GM23338 (cell line): ENCODE measurements around the gene ADGRV1.

Experiments used
- CREB1 ChIP-seq: fragments of 250-450 bp; sonication (Bioruptor Pico); IDR thresholded peaks from 2 replicates; pipeline ENCODE4 v1.5.0; 2020; ENCODE audit warnings: low read depth, mild to moderate bottlenecking, moderate library complexity
- CTCF ChIP-seq, 2 experiments: fragments of 200-600 bp in 1 of 2; sonication (generic) in 1 of 2; conservative IDR thresholded peaks; 2 replicates each; pipeline versions ENCODE4 v1.5.1 to v1.6.1; 2016 to 2017; ENCODE audit warnings: antibody characterized with exemption in 2 of 2, low read depth in 2 of 2, mild to moderate bottlenecking in 2 of 2, moderate library complexity in 1 of 2
- ETS1 ChIP-seq: IDR thresholded peaks from 2 replicates; pipeline ENCODE4 v1.6.1; 2016; ENCODE audit warnings: antibody characterized with exemption
- EZH2 ChIP-seq: fragments of 200-600 bp; sonication (generic); IDR thresholded peaks from one replicate; pipeline ENCODE4 v1.8.0; 2017; ENCODE audit warnings: antibody characterized with exemption, mild to moderate bottlenecking, low read depth; ENCODE audit not compliant: unreplicated experiment
- EZH2phosphoT487 ChIP-seq: fragments of 200-600 bp; sonication (generic); IDR thresholded peaks from one replicate; pipeline ENCODE4 v1.8.1; 2018; ENCODE audit warnings: antibody characterized with exemption; ENCODE audit not compliant: unreplicated experiment
- JUNB ChIP-seq: IDR thresholded peaks from one replicate; pipeline ENCODE4 v1.6.1; 2016; ENCODE audit warnings: antibody characterized with exemption; ENCODE audit not compliant: unreplicated experiment
- NANOG ChIP-seq: IDR thresholded peaks from 2 replicates; pipeline ENCODE4 v1.6.1; 2016; ENCODE audit warnings: antibody characterized with exemption, borderline replicate concordance
- POLR2AphosphoS5 ChIP-seq: IDR thresholded peaks from 2 replicates; pipeline ENCODE4 v1.6.1; 2016; ENCODE audit warnings: antibody characterized with exemption, low read depth
- REST ChIP-seq: IDR thresholded peaks from one replicate; pipeline ENCODE4 v1.6.1; 2018; ENCODE audit warnings: antibody characterized with exemption; ENCODE audit not compliant: unreplicated experiment
- ZNF114 ChIP-seq: fragments of 250-450 bp; sonication (Bioruptor Pico); IDR thresholded peaks from 2 replicates; pipeline ENCODE4 v1.5.0; 2020; ENCODE audit warnings: mild to moderate bottlenecking, moderate library complexity
- ZNF331 ChIP-seq: fragments of 250-450 bp; sonication (Bioruptor Pico); IDR thresholded peaks from 2 replicates; pipeline ENCODE4 v1.5.0; 2020; ENCODE audit warnings: low read depth, mild to moderate bottlenecking, moderate library complexity
- ZNF462 ChIP-seq: fragments of 250-450 bp; sonication (Bioruptor Pico); IDR thresholded peaks from 2 replicates; pipeline ENCODE4 v1.5.0; 2020; ENCODE audit warnings: mild to moderate bottlenecking, moderate library complexity

- no peak for TF ChIP-seq CTCF (conservative IDR thresholded peaks at IDR 0.05; ENCODE audit: low read depth in 2 of 2)
- no peak for TF ChIP-seq EZH2phosphoT487
- TF ChIP-seq EZH2 = no peak
- TF ChIP-seq REST = no peak
- no peak for TF ChIP-seq ZNF331 (CRISPR knock-in tag)
- TF ChIP-seq NANOG = no peak
- TF ChIP-seq POLR2AphosphoS5 = no peak
- no peak for TF ChIP-seq ZNF462 (CRISPR knock-in tag)
- no peak for TF ChIP-seq CREB1 (CRISPR knock-in tag)
- no peak for TF ChIP-seq ETS1
- TF ChIP-seq JUNB = no peak
- no peak for TF ChIP-seq ZNF114 (CRISPR knock-in tag)
Measured at GRCh38 chr5:91018200-91018599, 459.6 kb downstream of the ADGRV1 start.
